ENCODE measurements around the gene COLGALT1. TPM values are rescaled to one million over a fixed set of nuclear protein-coding genes. Genes with fewer than 3 reads are reported as not detected.

The COLGALT1 gene
- total and polyA plus RNA-seq, 9 of the 15 experiments (the other 6 are each of a cell fraction or from before 2014, with no cell fraction given), result 4.9 to 119 (median 82.6) TPM

GRCh38 chr19:17616686-17616960, 61.2 kb downstream of the COLGALT1 start (continued):
- TF ChIP-seq SNAPC5 (CRISPR knock-in tag; IDR thresholded peaks at IDR 0.05), result no peak
- TF ChIP-seq LEF1 (IDR thresholded peaks at IDR 0.05), result no peak
- no peak for TF ChIP-seq HNRNPLL (IDR thresholded peaks at IDR 0.05; ENCODE audit: low read depth, low read length, poor library complexity, severe bottlenecking)
- TF ChIP-seq ZNF354B (CRISPR knock-in tag; IDR thresholded peaks at IDR 0.05), result no peak
- TF ChIP-seq SIN3B (IDR thresholded peaks at IDR 0.05; ENCODE audit: low read depth), result no peak
- TF ChIP-seq CXXC5 (CRISPR knock-in tag; IDR thresholded peaks at IDR 0.05), result no peak
- no peak for TF ChIP-seq THRB (CRISPR knock-in tag; conservative IDR thresholded peaks at IDR 0.05)
- TF ChIP-seq ZNF174 (CRISPR knock-in tag; IDR thresholded peaks at IDR 0.05), result no peak
- no peak for TF ChIP-seq MCM3 (IDR thresholded peaks at IDR 0.05)
- no peak for TF ChIP-seq GTF2A2 (tag; IDR thresholded peaks at IDR 0.05)
- no peak for TF ChIP-seq TAL1 (IDR thresholded peaks at IDR 0.05)
- TF ChIP-seq ETS1 (conservative IDR thresholded peaks at IDR 0.05; ENCODE audit: control insufficient read depth, low read depth, low read length), result 0 out of 2 replicates have a peak, but pooled peaks have one; percentile 32
- TF ChIP-seq RBFOX2 (IDR thresholded peaks at IDR 0.05; ENCODE audit: low read depth, low read length), result peak; percentile 65
- no peak for TF ChIP-seq ZNF398 (CRISPR knock-in tag; IDR thresholded peaks at IDR 0.05)
- TF ChIP-seq GABPB2 (CRISPR knock-in tag; conservative IDR thresholded peaks at IDR 0.05), result no peak
- TF ChIP-seq YY1 (IDR thresholded peaks at IDR 0.05; ENCODE audit: borderline replicate concordance in 1 of 3, control insufficient read depth in 1 of 3, extremely low read depth in 1 of 3, insufficient read depth in 3 of 3, insufficient read length in 1 of 3, insufficient replicate concordance in 2 of 3, low read depth in 1 of 3, low read length in 2 of 3), result peak in 1 of 3 experiments; percentile 23
- no peak for TF ChIP-seq TBP (optimal IDR thresholded peaks at IDR 0.05; ENCODE audit: low read depth, low read length)
- TF ChIP-seq PRMT5 (CRISPR knock-in tag; IDR thresholded peaks at IDR 0.05), result no peak
- no peak for TF ChIP-seq TEAD4 (IDR thresholded peaks at IDR 0.05; ENCODE audit: low read length)
- no peak for TF ChIP-seq TEAD4 (CRISPR knock-in tag; IDR thresholded peaks at IDR 0.05; ENCODE audit: borderline replicate concordance)
- no peak for TF ChIP-seq KAT2B (IDR thresholded peaks at IDR 0.05; ENCODE audit: low read depth, low read length)
- peak; percentile 43 for TF ChIP-seq POLR2B (IDR thresholded peaks at IDR 0.05; ENCODE audit: low read depth, partially characterized antibody)
- no peak for TF ChIP-seq TARDBP (IDR thresholded peaks at IDR 0.05)
- TF ChIP-seq GATAD2A (IDR thresholded peaks at IDR 0.05), result no peak
- TF ChIP-seq FOXP1 (CRISPR knock-in tag; IDR thresholded peaks at IDR 0.05), result no peak
- no peak for TF ChIP-seq L3MBTL2 (IDR thresholded peaks at IDR 0.05)
- TF ChIP-seq RBM22 (IDR thresholded peaks at IDR 0.05; ENCODE audit: low read depth, low read length, poor library complexity, severe bottlenecking), result no peak
- TF ChIP-seq STAT5B (CRISPR knock-in tag; IDR thresholded peaks at IDR 0.05), result no peak
- TF ChIP-seq ZNF212 (CRISPR knock-in tag; IDR thresholded peaks at IDR 0.05), result no peak
- TF ChIP-seq KLF10 (CRISPR knock-in tag; IDR thresholded peaks at IDR 0.05), result no peak

All from K562 (cell line).